Embryonic facial prominence (tissue), 1 donor: ENCODE data around the gene CCDC137.
"Not testable (repeated sequence)": the region's sequence is repeated elsewhere in the genome, so short reads cannot be mapped to it uniquely, and the experiment has no call there.

Experiments
- DNase-seq: peaks from one replicate; pipeline ENCODE4 v3.0.0-alpha.2; 2016; ENCODE audit errors: extremely low spot score

Gene CCDC137

DNA sequence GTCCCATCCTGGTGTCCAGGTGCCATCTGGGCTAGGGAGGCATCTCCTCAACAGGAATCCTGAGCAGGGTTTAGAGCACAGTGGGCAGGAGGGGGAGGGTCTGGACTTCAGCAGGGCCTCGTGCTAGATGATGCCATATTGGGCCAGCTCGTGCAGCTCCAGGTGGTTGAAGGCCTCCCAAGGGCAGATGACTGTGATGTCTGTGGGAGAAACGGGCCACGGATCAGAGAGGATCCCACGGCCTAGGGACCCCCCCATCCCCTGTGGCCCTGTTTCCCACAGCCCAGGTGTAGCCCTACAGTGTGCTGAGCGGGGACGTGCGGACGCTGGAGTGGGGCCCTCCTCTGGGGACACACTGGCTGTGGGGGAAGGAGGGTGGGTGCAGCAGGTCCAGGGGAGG, 15.6 kb upstream of the CCDC137 start:
- no peak for DNase-seq

DNA sequence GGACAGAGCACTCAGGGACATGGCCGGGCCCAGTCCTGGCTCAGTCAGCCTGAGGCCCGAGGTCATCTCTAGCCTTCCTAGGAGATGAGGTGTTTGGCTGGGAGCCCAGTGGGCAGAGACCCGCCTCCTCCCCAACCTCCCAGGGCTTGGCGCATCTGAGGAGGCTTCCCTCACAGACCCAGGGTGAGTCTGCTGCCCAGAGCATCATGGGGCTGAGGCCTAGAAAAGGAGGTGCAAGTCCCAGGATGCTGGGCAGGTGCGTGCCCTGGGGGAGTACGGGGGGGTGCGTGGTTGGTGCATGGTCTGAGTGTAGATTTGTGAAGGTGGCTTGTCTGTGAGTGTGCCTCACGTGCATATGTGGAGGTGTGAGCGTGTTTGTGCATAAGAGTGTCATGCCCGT, 14.8 kb upstream of the CCDC137 start:
- no peak for DNase-seq

DNA sequence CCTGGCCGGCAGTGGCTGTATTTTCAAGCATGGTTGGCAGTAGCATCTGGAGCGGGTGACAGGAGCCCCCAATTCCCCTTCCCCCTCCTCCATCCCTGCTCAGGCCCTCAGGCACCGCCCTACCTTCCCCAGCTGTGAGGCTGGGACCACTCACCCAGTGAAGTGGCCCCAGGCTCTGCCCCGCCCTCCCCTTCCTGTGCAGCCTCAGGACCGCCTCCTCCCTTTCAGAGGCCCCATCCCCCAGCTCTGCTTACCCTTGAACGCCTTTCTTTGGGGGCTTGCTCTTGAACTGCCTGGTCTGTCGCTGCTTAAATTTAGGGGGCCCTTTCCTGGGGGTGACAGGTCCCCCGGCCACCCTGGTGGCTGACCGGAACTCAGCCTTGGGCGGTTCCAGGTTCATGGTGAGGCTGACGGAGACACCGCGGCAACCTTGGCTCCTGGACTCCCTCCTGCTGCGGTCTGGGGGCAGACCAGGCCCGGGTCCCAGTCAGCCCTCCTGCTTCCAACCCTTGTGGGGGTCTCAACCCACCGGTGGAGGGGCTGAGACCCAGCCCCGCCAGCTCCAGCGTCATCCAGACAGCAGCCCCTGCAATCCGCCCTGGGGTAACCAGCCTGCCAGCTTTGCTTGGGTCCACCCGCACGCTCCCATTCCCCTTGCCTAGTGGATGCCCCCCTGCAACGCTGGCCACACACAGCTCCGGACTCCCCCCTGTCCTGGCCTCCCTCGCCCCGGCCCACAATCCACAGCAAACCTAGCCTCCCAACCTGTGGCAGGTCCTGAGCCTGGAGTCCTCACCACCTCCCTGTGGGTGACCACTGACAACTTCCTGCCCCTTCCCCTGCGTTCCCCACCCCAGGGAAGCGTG, 13.4 kb upstream of the CCDC137 start:
- no peak for DNase-seq

DNA sequence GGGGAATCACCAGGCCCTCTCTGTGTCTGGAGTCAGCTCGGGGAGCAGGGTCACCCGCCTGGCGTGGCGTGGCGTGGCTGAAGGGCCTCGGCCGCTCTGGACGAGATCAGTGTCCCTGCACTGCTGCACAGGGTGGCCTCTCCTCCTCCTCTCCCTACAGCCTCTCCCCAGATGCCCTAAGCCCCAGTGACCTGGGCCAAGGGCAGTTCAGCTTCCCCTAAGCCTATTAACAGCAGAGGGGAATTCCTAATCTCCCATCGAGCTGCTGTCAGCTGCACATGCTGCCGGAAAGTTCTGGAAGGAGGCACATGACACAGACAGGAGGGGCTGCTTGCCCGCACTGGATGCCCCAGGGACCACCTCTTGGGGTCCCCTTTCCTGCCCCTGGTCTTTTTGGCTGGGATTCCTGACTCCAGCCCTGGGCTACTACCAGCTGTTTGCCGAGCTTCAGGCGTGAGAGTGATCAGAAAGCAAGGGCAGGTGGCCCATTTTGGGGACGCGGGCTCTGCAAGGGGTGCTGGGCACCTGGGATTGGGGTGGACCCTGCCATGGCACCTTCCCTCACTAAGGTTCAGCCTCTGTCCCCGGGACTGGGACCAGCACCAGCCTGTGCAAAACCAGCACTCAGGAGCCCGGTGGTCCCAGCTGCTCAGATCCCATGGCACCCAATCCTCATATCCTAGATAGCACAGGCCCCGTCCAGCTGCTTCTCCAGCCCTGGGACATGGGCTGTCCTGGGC, 11.0 kb upstream of the CCDC137 start:
- DNase-seq: no peak

DNA sequence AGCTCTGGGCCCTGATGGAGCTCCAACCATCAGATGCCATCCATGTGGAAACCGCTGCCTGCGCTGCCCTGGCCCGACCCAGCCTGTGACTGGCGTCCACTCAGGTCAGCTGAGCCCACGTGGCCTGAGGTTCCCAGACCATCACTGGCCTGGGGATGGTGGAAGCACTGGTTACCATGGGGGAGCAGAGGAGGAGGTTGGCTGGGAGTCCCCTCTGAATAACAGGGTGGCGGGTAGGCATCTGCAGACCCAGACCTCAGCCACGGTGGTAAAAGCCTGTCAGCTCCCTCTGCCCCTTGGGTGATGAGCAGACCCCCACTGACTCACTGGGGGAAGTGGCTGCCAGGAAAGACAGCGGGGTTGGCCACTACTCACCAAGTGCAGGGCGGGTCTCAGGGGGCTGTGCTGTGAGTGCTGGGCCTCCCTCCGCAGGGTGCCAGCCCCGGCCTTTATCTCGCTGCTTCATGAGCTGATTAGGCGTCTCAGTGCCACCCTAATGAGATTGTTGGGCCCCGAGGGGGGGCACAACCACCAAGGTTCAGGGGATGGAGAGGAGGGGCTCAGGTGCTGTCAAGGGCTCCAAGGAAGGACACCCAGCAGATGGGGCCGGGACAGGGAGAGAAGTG, 10.3 kb upstream of the CCDC137 start, which contains the start of gene PDE6G:
Gene PDE6G (minus strand): TSS at position 425 of the 626 bp plus-strand sequence. CDS start 3,237 bp downstream, outside the sequence.
- DNase-seq: no peak

DNA sequence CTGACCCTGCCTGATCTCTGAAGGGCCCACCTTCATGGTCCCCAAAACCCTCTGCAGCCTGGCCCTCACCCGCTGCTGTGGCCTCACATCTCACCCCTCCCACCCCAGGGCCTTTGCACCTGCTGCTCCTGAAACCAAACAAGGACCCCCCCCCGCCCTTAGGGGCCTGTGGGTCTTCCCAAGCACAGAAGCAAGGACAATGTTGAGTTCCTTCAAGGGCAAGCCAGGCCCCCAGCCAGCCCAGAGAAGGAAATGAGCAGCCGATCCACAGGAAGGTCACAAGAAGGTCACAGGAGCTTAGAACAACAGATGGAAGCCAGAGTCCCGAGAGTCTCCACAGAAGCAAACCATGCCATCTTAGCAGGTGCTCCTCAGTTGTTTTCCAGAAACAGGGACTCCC, 9.7 kb upstream of the CCDC137 start:
- DNase-seq: no peak

DNA sequence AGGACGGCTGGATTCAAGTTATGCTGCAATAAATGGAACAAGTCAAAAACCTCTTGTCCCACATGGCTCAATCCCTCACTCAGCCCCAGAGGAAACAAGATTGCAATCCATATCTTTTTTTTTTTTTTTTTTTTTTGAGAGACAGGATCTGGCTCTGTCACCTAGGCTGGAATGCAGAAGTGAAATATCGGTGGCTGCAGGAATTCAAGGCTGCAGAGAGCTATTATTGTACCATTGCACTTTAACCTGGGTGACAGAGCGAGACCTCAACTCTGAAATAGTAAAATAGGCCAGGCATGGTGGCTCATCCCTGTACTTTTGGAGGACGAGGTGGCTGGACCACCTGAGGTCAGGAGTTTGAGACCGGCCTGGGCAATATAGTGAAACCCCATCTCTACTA, 7.5 kb upstream of the CCDC137 start:
- no peak for DNase-seq

DNA sequence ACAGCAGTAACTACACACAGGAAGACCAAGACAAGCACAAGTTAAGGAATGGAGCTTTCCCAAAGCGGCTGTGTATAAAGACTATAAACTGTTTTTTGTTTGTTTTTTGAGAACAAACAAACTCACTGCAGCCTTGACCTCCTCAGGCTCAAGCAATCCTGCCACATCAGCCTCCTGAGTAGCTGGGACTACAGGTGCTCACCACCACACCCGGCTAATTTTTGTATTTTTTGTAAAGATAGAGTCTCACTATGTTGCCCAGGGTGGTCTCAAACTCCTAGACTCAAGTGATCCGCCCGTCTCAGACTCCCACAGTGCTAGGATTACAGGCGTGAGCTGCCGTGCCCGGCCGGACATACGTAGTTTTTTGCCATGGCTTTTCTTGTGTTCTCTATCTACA, 6.1 kb upstream of the CCDC137 start:
- no peak for DNase-seq

DNA sequence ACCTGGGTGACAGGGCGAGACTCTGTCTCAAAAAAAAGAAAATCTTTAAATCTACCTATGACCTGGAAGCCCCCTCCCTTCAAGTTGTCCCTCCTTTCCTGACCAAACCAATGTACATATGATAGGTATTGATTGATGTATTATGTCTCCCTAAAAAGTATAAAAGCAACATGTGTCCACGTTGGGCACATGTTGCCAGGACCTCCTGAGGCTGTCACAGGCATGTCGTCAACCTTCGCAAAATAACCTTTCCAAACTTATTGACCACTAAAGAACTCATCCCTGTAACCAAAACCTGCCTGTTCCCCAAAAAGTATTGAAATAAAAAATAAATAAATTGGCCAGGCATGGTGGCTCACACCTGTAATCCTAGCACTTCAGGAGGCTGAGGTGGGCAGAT, 4.5 kb upstream of the CCDC137 start:
- DNase-seq: no peak

DNA sequence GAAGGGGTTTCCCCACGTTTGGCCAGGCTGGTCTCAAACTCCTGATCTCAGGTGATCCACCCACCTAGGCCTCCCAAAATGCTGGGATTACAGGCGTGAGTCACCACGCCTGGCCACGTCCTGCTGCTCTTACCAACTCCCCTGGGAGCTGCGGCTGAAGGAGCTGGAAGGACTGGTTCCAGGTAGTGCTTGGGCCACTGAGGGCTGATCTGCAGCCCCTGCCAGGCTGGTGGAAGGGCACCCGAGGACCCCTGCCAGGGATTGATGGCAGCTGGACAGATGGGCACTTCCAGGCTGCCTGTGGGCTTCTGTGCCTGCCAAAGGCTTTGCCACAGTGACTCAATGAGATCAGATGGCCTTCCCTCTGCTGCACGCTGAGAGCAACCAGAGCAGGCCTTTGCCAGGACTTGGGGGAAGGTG, 2.5 kb upstream of the CCDC137 start:
- DNase-seq: no peak

DNA sequence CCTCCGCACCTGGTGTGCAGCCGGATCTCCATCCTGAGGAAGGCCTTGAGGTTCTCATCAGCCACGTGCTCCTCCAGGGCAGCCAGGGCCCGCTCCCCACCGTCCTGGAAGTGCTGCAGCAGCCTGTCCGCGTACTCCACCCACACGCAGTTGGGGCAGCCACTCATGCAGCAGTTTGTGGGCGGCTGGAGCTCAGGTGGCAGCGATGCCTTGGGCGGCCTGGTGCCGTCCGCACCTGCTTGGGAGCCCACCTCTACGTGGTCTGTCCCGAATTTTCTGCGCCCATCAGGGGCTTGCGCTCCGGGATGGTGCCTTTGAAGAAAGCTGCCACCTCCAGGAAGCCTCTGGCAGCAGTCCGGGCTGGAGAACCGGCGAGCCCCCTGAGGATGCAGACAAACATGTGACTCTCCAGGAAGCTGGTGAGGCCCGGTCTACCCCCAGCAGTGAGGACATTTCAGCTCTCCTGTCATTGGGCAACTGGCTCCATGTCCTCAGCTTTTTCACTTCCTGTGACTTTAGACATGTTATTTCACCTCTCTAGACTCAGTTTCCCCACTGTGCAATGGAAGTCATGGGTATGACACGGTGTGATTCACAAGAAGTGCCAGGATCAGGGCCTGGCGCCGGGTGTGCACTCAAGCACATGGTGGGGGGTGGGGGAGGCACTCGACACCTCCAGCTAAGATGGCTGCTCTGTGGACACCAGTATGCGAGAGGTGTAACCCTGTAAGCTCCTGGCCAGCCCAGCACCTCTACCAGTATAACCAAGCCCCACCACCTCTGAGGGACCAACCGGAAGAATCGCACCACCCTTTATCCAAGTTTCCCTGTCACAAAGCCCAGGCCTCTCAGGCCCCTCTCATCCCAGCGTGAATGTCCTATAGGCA, 1.1 kb upstream of the CCDC137 start:
- DNase-seq: no peak

DNA sequence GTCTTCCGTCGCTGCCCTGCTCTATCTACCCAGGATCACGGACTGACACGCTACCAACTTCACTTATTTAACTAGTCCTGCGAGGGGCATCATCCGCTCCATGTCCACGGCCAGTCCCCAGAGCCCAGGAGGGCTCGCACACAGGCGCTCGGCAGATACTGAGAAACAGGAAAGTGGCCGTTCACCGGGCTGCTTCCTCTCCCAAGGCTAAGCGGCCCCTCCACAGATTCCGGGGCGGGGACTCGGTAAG, 520 bp upstream of the CCDC137 start:
- no peak for DNase-seq

DNA sequence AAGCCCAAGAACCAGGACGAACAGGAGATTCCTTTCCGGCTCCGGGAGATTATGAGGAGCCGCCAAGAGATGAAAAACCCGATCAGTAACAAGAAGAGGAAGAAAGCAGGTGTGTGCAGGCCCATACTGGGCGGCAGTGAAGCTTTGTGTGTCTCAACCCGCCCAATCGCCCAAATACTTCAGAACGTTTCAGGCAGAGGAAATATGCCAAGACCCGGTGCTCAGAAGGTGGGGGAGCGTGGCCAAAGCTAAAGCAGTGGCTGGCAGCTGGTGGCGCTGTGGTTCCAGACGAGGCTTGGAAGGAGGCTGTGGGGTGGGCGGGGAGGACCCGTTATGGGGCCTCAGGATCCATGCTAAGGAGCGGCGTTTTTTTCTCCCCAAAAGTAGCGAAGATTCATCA, 1.2 kb downstream of the CCDC137 start:
- no peak for DNase-seq

DNA sequence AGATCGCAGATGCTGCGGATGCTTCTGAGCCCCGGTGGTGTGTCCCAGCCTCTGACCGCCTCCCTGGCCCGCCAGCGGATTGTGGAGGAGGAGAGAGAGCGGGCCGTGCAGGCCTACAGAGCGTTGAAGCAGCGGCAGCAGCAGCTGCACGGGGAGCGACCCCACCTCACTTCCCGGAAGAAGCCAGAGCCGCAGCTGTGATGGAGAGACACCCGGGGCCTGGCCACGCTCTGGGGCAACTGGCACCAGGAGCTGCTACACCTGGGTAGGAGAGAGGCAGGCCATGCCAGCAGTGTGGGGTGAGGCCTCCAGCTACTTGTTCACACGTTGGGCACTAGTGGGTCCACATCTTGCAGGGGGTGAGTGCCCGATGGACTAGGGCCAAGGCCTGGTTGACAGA, 6.0 kb downstream of the CCDC137 start:
- DNase-seq: no peak

DNA sequence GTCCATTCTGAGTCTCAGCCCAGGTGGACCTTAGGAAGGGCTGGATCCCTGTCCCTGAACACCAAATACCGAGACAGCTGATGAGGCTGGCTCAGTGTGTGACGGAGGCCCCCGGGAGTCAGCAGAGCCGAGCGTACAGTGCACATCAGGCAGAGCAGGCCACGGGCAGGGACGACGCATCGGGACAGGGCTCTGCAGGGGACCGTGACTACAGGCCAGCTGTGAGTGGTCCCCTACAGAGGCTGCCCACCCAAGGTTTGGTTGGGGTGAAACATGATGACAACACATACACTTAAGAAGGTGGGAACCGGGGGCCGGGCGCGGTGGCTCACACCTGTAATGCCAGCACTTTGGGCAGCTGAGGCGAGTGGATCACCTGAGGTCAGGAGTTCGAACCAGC, 6.4 kb downstream of the CCDC137 start:
- DNase-seq: no peak

DNA sequence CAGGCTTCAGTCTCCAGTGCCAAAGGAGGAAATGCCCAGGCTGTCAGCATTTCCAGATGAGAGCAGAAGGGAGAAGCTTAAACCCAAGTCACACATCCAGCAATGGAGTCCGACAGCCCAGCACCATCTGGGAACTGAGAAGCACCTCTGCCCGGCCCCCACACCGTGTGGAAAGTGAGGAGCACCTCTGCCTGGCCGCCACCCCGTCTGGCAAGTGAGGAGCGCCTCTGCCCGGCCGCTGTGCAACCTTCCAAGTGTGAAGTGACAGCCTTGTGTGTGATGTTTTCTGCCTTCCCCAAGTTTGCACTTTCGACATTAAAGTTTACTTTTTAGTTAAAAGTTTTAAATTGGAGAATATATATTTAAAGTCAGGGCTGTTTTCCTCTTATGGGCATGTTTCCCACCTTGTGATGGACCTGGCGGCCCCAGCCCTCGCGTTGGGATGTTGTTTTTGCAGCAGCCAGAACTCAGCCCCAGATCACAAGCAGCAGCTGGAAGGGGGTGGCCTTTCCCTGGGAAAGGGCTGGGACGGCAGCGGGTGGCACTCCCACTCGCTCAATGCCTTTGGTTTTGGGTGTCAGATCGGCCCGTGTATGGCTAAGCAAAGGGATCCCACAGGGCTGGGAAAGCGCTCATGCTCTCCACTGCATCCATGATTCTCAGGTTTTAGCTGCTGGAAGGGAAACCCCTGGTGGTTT, 7.2 kb downstream of the CCDC137 start:
- no peak for DNase-seq

DNA sequence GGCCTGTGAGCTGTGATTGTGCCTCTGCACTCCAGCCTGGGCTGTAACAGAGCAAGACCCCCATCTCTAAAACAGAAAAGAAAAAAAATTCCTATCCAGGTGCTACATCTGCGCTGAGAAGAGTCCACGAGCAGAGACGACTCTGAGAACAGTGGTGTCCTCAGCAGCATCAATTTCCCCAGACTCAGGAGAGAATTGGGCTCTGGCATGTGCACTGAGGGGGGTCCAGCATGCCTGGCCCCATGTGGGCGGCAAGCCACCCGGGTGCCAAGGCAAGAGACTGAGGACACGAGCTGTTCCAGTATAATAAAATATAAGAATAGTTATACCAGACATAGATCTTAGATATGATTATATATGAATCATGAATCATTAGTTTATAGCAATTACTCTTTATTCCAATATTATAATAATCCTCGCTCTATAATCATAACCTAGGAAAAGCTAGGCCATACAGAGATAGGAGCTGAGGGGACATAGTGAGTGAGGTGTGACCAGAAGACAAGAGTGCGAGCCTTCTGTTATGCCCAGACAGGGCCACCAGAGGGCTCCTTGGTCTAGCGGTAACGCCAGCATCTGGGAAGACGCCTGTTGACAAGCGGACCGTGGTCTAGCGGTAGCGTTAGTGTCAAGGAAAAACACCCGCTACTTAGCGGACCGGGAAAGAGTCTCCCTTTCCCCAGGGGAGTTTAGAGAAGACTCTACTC, 9.1 kb downstream of the CCDC137 start:
- DNase-seq: not testable (repeated sequence)

DNA sequence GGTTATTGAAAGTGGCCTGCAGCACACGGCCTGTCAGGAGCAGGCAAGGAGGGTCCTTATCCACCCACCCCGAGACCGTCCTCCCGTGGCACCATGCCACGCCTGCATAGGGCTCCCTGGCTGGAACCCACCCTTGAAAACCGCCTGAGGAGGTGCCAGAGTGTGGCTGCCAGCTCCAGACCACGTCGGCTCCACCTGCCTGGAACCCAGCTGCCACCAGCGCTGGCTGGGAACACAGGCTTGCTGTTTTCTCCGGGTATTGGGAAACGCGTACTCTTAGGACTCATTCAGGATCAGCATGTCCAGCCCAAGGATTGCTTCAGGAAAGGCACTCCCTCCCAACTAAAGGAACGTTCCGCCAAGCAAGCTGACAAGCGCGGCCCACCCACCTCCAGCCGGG, 10.4 kb downstream of the CCDC137 start:
- no peak for DNase-seq

DNA sequence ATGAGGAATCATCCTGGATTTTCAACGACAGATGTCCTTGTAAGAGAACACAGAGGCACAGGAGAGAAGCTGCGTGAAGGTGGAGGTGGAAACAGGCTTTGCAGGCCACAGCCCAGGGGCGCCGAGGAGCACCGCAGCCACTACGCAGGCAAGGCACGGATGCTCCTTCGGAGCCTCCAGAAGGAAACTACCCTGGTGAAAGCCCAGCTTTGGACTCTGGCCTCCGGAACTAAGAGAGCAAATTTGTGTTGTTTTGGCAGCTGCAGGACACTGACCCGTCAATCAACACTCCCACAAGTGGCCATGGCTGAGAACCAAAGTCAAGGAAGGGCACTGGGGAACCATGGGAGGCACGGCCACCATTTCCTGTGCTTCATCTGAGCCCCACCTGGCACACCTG, 13.6 kb downstream of the CCDC137 start:
- DNase-seq: no peak

DNA sequence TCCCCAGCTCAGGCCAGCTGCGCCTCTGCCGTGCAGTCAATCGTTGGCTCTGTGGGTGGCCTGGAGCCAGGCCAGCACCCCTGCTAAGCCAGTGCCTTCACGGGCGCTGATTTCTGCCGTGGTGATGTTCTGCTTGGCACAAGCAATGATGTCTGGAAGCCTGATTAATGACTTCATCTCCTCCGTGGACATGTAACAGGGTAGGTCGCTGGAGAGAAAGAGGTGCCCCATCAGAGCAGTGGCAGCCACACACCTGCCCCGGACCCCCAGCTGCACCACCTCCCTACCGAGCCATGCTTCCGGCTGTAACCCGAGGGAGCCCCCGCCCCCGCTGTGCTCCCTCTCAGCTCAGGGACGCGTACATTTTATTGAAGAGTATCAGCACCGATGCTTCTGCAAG, 15.1 kb downstream of the CCDC137 start:
- no peak for DNase-seq
